Measurements from ENCODE around the gene IL17REL.

- TF ChIP-seq POLR2A (IDR thresholded peaks at IDR 0.05) (no peak), CTCF (IDR thresholded peaks at IDR 0.05) (no peak)
These were observed 47.3 kb upstream of the IL17REL start for GRCh38 chr22:50059881-50060262.
